22Rv1 (cell line): ENCODE results near the gene USP24.

Source experiments
- H3K27ac ChIP-seq: fragments of 450-650 bp; 2 replicates; pipeline ENCODE4 v1.5.1; 2017
- CTCF ChIP-seq: fragments of 450-650 bp; IDR thresholded peaks from 2 replicates; pipeline ENCODE4 v1.5.1; 2017; ENCODE audit warnings: mild to moderate bottlenecking
- ZFX ChIP-seq: fragments of 450-650 bp; IDR thresholded peaks from 2 replicates; pipeline ENCODE4 v1.6.1; 2017; ENCODE audit warnings: antibody characterized with exemption, borderline replicate concordance

The USP24 gene

GRCh38 chr1:55043726-55044125 lies 171.4 kb downstream of the USP24 start:
- no peak for TF ChIP-seq CTCF
- TF ChIP-seq ZFX: no peak

GRCh38 chr1:55043011-55043410 lies 172.2 kb downstream of the USP24 start:
- no peak overlapping the region for H3K27ac ChIP-seq
- no peak for TF ChIP-seq ZFX
- no peak for TF ChIP-seq CTCF

More at GRCh38 chr1:55043726-55044125, 171.4 kb downstream of the USP24 start:
- no peak overlapping the region for H3K27ac ChIP-seq

- H3K27ac ChIP-seq: no peak overlapping the region
- no peak for TF ChIP-seq CTCF
- no peak for TF ChIP-seq ZFX
These were observed 173.6 kb downstream of the USP24 start for GRCh38 chr1:55041613-55042012.

GRCh38 chr1:55040933-55041494 lies 174.2 kb downstream of the USP24 start:
- TF ChIP-seq CTCF: no peak
- no peak for TF ChIP-seq ZFX
- no peak overlapping the region for H3K27ac ChIP-seq

- no peak for TF ChIP-seq ZFX
- no peak for TF ChIP-seq CTCF
- H3K27ac ChIP-seq: no peak overlapping the region
These were observed 174.9 kb downstream of the USP24 start for GRCh38 chr1:55040083-55040932.

GRCh38 chr1:55039342-55040082 lies 175.7 kb downstream of the USP24 start, which contains the start of gene PCSK9:
PCSK9 (plus strand) TSS chr1:55039548; CDS start chr1:55039838, 290 bp downstream.
- H3K27ac ChIP-seq: no peak within 1 kb of the TSS
- TF ChIP-seq ZFX (no peak), CTCF (no peak)

GRCh38 chr1:55038974-55039341 lies 176.2 kb downstream of the USP24 start:
- no peak for TF ChIP-seq ZFX
- no peak for TF ChIP-seq CTCF
- no peak overlapping the region for H3K27ac ChIP-seq
